Prostate gland (tissue), 2 donors: Measurements from ENCODE around the gene TMEM271. TPM values are rescaled to one million over a fixed set of nuclear protein-coding genes. Genes with fewer than 3 reads are reported as not detected.

ENCODE experiments used
- DNase-seq: peaks from one replicate; pipeline ENCODE4 v3.0.0-alpha.2; 2019; ENCODE audit warnings: low spot score
- H3K27ac ChIP-seq, 2 donors: fragments of 200-600 bp; sonication (generic); 2 replicates each; pipeline ENCODE4 v1.5.1; 2017 to 2019
- H3K27me3 ChIP-seq: fragments of 200-600 bp; sonication (generic); replicated peaks from 2 replicates; pipeline ENCODE4 v1.5.1; 2019; ENCODE audit not compliant: insufficient read depth
- H3K36me3 ChIP-seq, 2 donors: fragments of 200-600 bp; sonication (generic); 1 replicate in 1 of 2; 2 replicates in 1 of 2; pipeline versions ENCODE4 v1.5.1 to v1.8.1; 2017 to 2019
- H3K4me1 ChIP-seq: fragments of 200-600 bp; sonication (generic); replicated peaks from 2 replicates; pipeline ENCODE4 v1.5.1; 2019
- H3K4me3 ChIP-seq, 2 donors: fragments of 200-600 bp; sonication (generic); 2 replicates each; pipeline ENCODE4 v1.5.1; 2017 to 2019
- H3K9me3 ChIP-seq: fragments of 200-600 bp; sonication (generic); 2 replicates; pipeline ENCODE4 v1.5.1; 2017
- CTCF ChIP-seq, 4 experiments: fragments of 200-600 bp in 2 of 4; fragments of 450-650 bp in 2 of 4; sonication (generic) in 2 of 4; IDR thresholded peaks; 1 replicate in 3 of 4; 2 replicates in 1 of 4; pipeline ENCODE4 v1.5.1; 2016 to 2019; ENCODE audit warnings: antibody characterized with exemption in 4 of 4, mild to moderate bottlenecking in 2 of 4, moderate library complexity in 2 of 4
- POLR2A ChIP-seq: fragments of 450-650 bp; IDR thresholded peaks from one replicate; pipeline ENCODE4 v1.6.1; 2016; ENCODE audit warnings: antibody characterized with exemption, mild to moderate bottlenecking
- POLR2AphosphoS5 ChIP-seq: sonication (generic); formaldehyde crosslinking; IDR thresholded peaks from one replicate; pipeline ENCODE4 v1.6.1; 2017; ENCODE audit warnings: antibody characterized with exemption
- WGBS: methylation state at CpG from one replicate; pipeline ENCODE4 v1.1.5; 2018; 5-methylcytosine and 5-hydroxymethylcytosine counted together
- intact Hi-C: fragments of 100-400 bp; cut with DNase I; formaldehyde crosslinking; loops from one replicate; pipeline ENCODE4 v1.14.2; 2022
- total RNA-seq, 2 donors: library from RNA; depleted of rRNA; stranded (reverse); fragments of >200 nt; gene quantifications; one replicate each; pipeline ENCODE4 v1.1.0, GENCODE V29; 2016

Gene TMEM271
- total RNA-seq, 2 donors from 2014 or later = 0.91 TPM; not detected in 1

GRCh38 chr4:573122-573892 is 2.8 kb downstream of the TMEM271 start:
- DNase-seq = no peak
- peaks cover 40% of the 10 kb centered on the region for H3K27me3 ChIP-seq
- no peaks in the 10 kb centered on the region for H3K9me3 ChIP-seq
- 59% methylated on average over 8 of the region's 8 CpGs for WGBS
- no peak overlapping the region for H3K4me3 ChIP-seq
- no peak overlapping the region for H3K27ac ChIP-seq
- TF ChIP-seq POLR2A (no peak), POLR2AphosphoS5 (no peak)
- H3K4me1 ChIP-seq = no peaks in the 10 kb centered on the region
- intact Hi-C loops = no loop called here
- no peaks in the 10 kb centered on the region for H3K36me3 ChIP-seq

- intact Hi-C loops = no loop called here
- Histone ChIP-seq H3K4me1 (no peaks in the 10 kb centered on the region), H3K9me3 (no peaks in the 10 kb centered on the region), H3K4me3 (no peak overlapping the region), H3K27ac (no peak overlapping the region), H3K27me3 (peaks cover 35% of the 10 kb centered on the region), H3K36me3 (no peaks in the 10 kb centered on the region)
- no peak for DNase-seq
- TF ChIP-seq POLR2A (no peak), CTCF (IDR thresholded peaks at IDR 0.05) (no peak), POLR2AphosphoS5 (no peak)
- 84% methylated on average over 6 of the region's 6 CpGs for WGBS
Measured at GRCh38 chr4:572594-572993, 3.5 kb downstream of the TMEM271 start.

GRCh38 chr4:571838-572572 is 4.1 kb downstream of the TMEM271 start:
- Histone ChIP-seq H3K9me3 (no peaks in the 10 kb centered on the region), H3K27me3 (peaks cover 30% of the 10 kb centered on the region), H3K36me3 (no peaks in the 10 kb centered on the region), H3K4me3 (no peak overlapping the region), H3K27ac (no peak overlapping the region), H3K4me1 (no peaks in the 10 kb centered on the region)
- TF ChIP-seq POLR2AphosphoS5 (no peak), CTCF (IDR thresholded peaks at IDR 0.05) (no peak), POLR2A (no peak)
- DNase-seq = no peak
- intact Hi-C loops = no loop called here
- 85% methylated on average over 29 of the region's 29 CpGs for WGBS

GRCh38 chr4:570754-571153 is 5.3 kb downstream of the TMEM271 start:
- intact Hi-C loops = no loop called here
- Histone ChIP-seq H3K4me3 (no peak overlapping the region), H3K4me1 (no peaks in the 10 kb centered on the region), H3K27me3 (peaks cover 27% of the 10 kb centered on the region), H3K9me3 (no peaks in the 10 kb centered on the region), H3K27ac (no peak overlapping the region), H3K36me3 (no peaks in the 10 kb centered on the region)
- DNase-seq = no peak
- no peak for TF ChIP-seq CTCF (IDR thresholded peaks at IDR 0.05)
- no peak for TF ChIP-seq POLR2A
- no peak for TF ChIP-seq POLR2AphosphoS5
- WGBS = 84% methylated on average over 11 of the region's 11 CpGs

- H3K9me3 ChIP-seq = no peaks in the 10 kb centered on the region
- intact Hi-C loops = no loop called here
- DNase-seq = no peak
- H3K4me3 ChIP-seq = no peak overlapping the region
- no peak overlapping the region for H3K27ac ChIP-seq
- H3K27me3 ChIP-seq = peaks cover 27% of the 10 kb centered on the region
- H3K4me1 ChIP-seq = no peaks in the 10 kb centered on the region
- 76% methylated on average over 17 of the region's 17 CpGs for WGBS
- TF ChIP-seq CTCF (IDR thresholded peaks at IDR 0.05) (no peak), POLR2AphosphoS5 (no peak), POLR2A (no peak)
- no peaks in the 10 kb centered on the region for H3K36me3 ChIP-seq
Measured at GRCh38 chr4:569958-570667, 6.0 kb downstream of the TMEM271 start.
